Measurements from ENCODE around the gene CLSTN1.

CLSTN1 gene

GRCh38 chr1:9861360-9861759, 37.6 kb upstream of the CLSTN1 start:
- DNase-seq (ENCODE audit: insufficient read length, low spot score): no peak
- TF ChIP-seq, protein P1, sequence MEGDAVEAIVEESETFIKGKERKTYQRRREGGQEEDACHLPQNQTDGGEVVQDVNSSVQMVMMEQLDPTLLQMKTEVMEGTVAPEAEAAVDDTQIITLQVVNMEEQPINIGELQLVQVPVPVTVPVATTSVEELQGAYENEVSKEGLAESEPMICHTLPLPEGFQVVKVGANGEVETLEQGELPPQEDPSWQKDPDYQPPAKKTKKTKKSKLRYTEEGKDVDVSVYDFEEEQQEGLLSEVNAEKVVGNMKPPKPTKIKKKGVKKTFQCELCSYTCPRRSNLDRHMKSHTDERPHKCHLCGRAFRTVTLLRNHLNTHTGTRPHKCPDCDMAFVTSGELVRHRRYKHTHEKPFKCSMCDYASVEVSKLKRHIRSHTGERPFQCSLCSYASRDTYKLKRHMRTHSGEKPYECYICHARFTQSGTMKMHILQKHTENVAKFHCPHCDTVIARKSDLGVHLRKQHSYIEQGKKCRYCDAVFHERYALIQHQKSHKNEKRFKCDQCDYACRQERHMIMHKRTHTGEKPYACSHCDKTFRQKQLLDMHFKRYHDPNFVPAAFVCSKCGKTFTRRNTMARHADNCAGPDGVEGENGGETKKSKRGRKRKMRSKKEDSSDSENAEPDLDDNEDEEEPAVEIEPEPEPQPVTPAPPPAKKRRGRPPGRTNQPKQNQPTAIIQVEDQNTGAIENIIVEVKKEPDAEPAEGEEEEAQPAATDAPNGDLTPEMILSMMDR (IDR thresholded peaks at IDR 0.05; ENCODE audit: insufficient read depth, missing control alignments): peak; percentile 17
- FAIRE-seq: no peak

- DNase-seq (ENCODE audit: insufficient read length, low spot score) (no peak), FAIRE-seq (no peak)
- TF ChIP-seq, protein P1 (IDR thresholded peaks at IDR 0.05; ENCODE audit: insufficient read depth, missing control alignments): no peak
Measured at GRCh38 chr1:9860887-9861286, 37.1 kb upstream of the CLSTN1 start.

DNA sequence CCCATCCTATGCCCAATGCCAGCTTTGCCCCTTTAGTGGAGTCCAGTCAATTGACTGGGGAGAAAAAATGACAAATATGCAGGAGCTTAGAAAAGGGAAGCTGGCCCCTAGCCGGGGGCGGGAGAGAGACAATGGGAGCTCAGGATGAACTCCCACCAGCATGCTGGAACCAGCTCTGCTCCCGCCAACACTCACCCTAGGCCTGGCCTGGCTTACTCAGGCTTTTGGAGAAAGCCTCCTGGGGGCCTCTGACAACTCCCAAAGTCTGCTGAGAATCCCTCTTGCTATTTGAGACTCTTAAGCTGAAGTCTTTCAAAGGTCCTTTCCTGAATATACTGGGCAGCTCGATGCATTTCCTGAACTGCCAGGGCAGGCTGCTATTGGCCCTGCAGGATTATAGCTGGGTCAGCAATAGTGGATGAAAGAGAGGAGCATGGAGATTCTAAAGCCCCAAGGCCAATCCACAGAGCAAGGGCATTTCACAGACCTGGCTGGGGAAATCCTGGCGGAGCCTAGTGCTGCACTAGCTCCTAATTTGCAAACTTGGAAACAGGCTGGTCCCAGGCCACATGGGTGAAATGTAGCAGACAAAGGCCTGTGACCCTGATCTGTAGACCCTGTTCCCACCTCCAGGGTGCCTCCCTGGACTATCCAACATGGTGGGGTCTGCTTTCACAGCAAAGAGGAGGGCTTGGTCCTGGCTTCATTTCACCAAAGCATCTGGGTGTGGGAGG, 35.7 kb upstream of the CLSTN1 start:
- TF ChIP-seq, protein P1 (IDR thresholded peaks at IDR 0.05; ENCODE audit: insufficient read depth, missing control alignments): no peak
- FAIRE-seq (no peak), DNase-seq (ENCODE audit: insufficient read length, low spot score) (no peak)

GRCh38 chr1:9858293-9859035, 34.7 kb upstream of the CLSTN1 start:
- no peak for DNase-seq (ENCODE audit: insufficient read length, low spot score)
- no peak for FAIRE-seq
- TF ChIP-seq, protein P1 (IDR thresholded peaks at IDR 0.05; ENCODE audit: insufficient read depth, missing control alignments): no peak

GRCh38 chr1:9855186-9855585, 31.4 kb upstream of the CLSTN1 start:
- DNase-seq (ENCODE audit: insufficient read length, low spot score) (no peak), FAIRE-seq (no peak)
- TF ChIP-seq, protein P1 (IDR thresholded peaks at IDR 0.05; ENCODE audit: insufficient read depth, missing control alignments): no peak

GRCh38 chr1:9853249-9853595, 29.5 kb upstream of the CLSTN1 start:
- TF ChIP-seq, protein P1 (IDR thresholded peaks at IDR 0.05; ENCODE audit: insufficient read depth, missing control alignments): no peak
- DNase-seq (ENCODE audit: insufficient read length, low spot score): no peak
- no peak for FAIRE-seq

Measured in D721Med (cell line).